Liver (tissue), 3 donors: Measurements from ENCODE around the gene NR6A1.

Source experiments
- CTCF ChIP-seq: fragments of 150-350 bp; IDR thresholded peaks from 2 replicates; pipeline ENCODE4 v1.5.1; 2017; ENCODE audit warnings: improper control_type of control experiment, low read depth, low read length; ENCODE audit not compliant: missing input control
- JUND ChIP-seq, 2 donors: IDR thresholded peaks; 2 replicates each; pipeline ENCODE4 v1.6.1; 2016; ENCODE audit warnings: antibody characterized with exemption in 2 of 2
- NR2F2 ChIP-seq: IDR thresholded peaks from 2 replicates; pipeline ENCODE4 v1.6.1; 2016; ENCODE audit warnings: antibody characterized with exemption
- REST ChIP-seq: IDR thresholded peaks from 2 replicates; pipeline ENCODE4 v1.6.1; 2016; ENCODE audit warnings: antibody characterized with exemption, mild to moderate bottlenecking
- SP1 ChIP-seq: IDR thresholded peaks from 2 replicates; pipeline ENCODE4 v1.6.1; 2018; ENCODE audit warnings: antibody characterized with exemption, mild to moderate bottlenecking
- TAF1 ChIP-seq: conservative IDR thresholded peaks from 2 replicates; pipeline ENCODE4 v1.6.1; 2016; ENCODE audit warnings: antibody characterized with exemption, mild to moderate bottlenecking
- YY1 ChIP-seq: IDR thresholded peaks from 2 replicates; pipeline ENCODE4 v1.6.1; 2016; ENCODE audit warnings: antibody characterized with exemption, mild to moderate bottlenecking
- donor health status: healthy.
- donor health status: healthy.

- no peak for TF ChIP-seq CTCF
- TF ChIP-seq REST = no peak
- TF ChIP-seq TAF1 = no peak
- no peak for TF ChIP-seq SP1
- TF ChIP-seq NR2F2 = no peak
- no peak for TF ChIP-seq JUND (IDR thresholded peaks at IDR 0.05)
- no peak for TF ChIP-seq YY1
Observed at GRCh38 chr9:124611106-124611505, 160.0 kb downstream of the NR6A1 start.
